ENCODE measurements around the gene SLC4A9. TPM values are rescaled to one million over a fixed set of nuclear protein-coding genes. Genes with fewer than 3 reads are reported as not detected.

The SLC4A9 gene
- total RNA-seq (ENCODE audit: unreplicated experiment): 0.23 TPM
- long read RNA-seq: 0 reads

- TF ChIP-seq CTCF (IDR thresholded peaks at IDR 0.05; ENCODE audit: unreplicated experiment): no peak
- H3K4me3 Mint-ChIP-seq (ENCODE audit: unreplicated experiment): no peak within 1 kb of the TSS
- H3K9me3 Mint-ChIP-seq (ENCODE audit: unreplicated experiment): no peaks in the 10 kb centered on the region
- H3K27ac Mint-ChIP-seq (ENCODE audit: unreplicated experiment): no peak within 1 kb of the TSS
- no peaks in the 10 kb centered on the region for H3K4me1 Mint-ChIP-seq (ENCODE audit: unreplicated experiment)
- peaks cover 7% of the 10 kb centered on the region for H3K27me3 Mint-ChIP-seq (ENCODE audit: unreplicated experiment)
- DNase-seq (ENCODE audit: low spot score): no peak
- H3K36me3 Mint-ChIP-seq (ENCODE audit: low read depth, unreplicated experiment): no peaks in the 10 kb centered on the region
These were observed at the start of gene SLC4A9 for GRCh38 chr5:140360101-140360500. SLC4A9 (plus strand) TSS chr5:140360194; CDS start chr5:140360237, 43 bp downstream.

- Mint-ChIP-seq H3K4me1 (ENCODE audit: unreplicated experiment) (peaks cover 24% of the 10 kb centered on the region), H3K9me3 (ENCODE audit: unreplicated experiment) (no peaks in the 10 kb centered on the region), H3K27ac (ENCODE audit: unreplicated experiment) (no peak overlapping the region)
These were observed 49.6 kb upstream of the SLC4A9 start for GRCh38 chr5:140310434-140310833.

GRCh38 chr5:140311011-140311467 is 49.0 kb upstream of the SLC4A9 start:
- Mint-ChIP-seq H3K27me3 (ENCODE audit: unreplicated experiment) (peaks cover 3% of the 10 kb centered on the region), H3K4me3 (ENCODE audit: unreplicated experiment) (no peak overlapping the region), H3K27ac (ENCODE audit: unreplicated experiment) (no peak overlapping the region), H3K9me3 (ENCODE audit: unreplicated experiment) (no peaks in the 10 kb centered on the region), H3K4me1 (ENCODE audit: unreplicated experiment) (peaks cover 24% of the 10 kb centered on the region), H3K36me3 (ENCODE audit: low read depth, unreplicated experiment) (no peaks in the 10 kb centered on the region)
- TF ChIP-seq CTCF (IDR thresholded peaks at IDR 0.05; ENCODE audit: unreplicated experiment): no peak
- no peak for DNase-seq (ENCODE audit: low spot score)

More at GRCh38 chr5:140310434-140310833, 49.6 kb upstream of the SLC4A9 start:
- no peak for TF ChIP-seq CTCF (IDR thresholded peaks at IDR 0.05; ENCODE audit: unreplicated experiment)
- Mint-ChIP-seq H3K27me3 (ENCODE audit: unreplicated experiment) (peaks cover 3% of the 10 kb centered on the region), H3K36me3 (ENCODE audit: low read depth, unreplicated experiment) (no peaks in the 10 kb centered on the region), H3K4me3 (ENCODE audit: unreplicated experiment) (no peak overlapping the region)
- no peak for DNase-seq (ENCODE audit: low spot score)

- H3K9me3 Mint-ChIP-seq (ENCODE audit: unreplicated experiment): no peaks in the 10 kb centered on the region
- peak overlapping the region; percentile 29 for H3K4me3 Mint-ChIP-seq (ENCODE audit: unreplicated experiment)
- no peak for TF ChIP-seq CTCF (IDR thresholded peaks at IDR 0.05; ENCODE audit: unreplicated experiment)
- H3K4me1 Mint-ChIP-seq (ENCODE audit: unreplicated experiment): peaks cover 21% of the 10 kb centered on the region
- peaks cover 3% of the 10 kb centered on the region for H3K27me3 Mint-ChIP-seq (ENCODE audit: unreplicated experiment)
- peak overlapping the region; percentile 67 for H3K27ac Mint-ChIP-seq (ENCODE audit: unreplicated experiment)
- no peaks in the 10 kb centered on the region for H3K36me3 Mint-ChIP-seq (ENCODE audit: low read depth, unreplicated experiment)
- DNase-seq (ENCODE audit: low spot score): no peak
These were observed 47.8 kb upstream of the SLC4A9 start for GRCh38 chr5:140312067-140312790.

GRCh38 chr5:140312791-140313189 is 47.2 kb upstream of the SLC4A9 start:
- DNase-seq (ENCODE audit: low spot score): no peak
- Mint-ChIP-seq H3K4me1 (ENCODE audit: unreplicated experiment) (peaks cover 21% of the 10 kb centered on the region), H3K4me3 (ENCODE audit: unreplicated experiment) (no peak overlapping the region), H3K9me3 (ENCODE audit: unreplicated experiment) (no peaks in the 10 kb centered on the region), H3K36me3 (ENCODE audit: low read depth, unreplicated experiment) (no peaks in the 10 kb centered on the region), H3K27ac (ENCODE audit: unreplicated experiment) (peak overlapping the region; percentile 67), H3K27me3 (ENCODE audit: unreplicated experiment) (peaks cover 3% of the 10 kb centered on the region)
- no peak for TF ChIP-seq CTCF (IDR thresholded peaks at IDR 0.05; ENCODE audit: unreplicated experiment)

Data from endothelial cell (in vitro differentiated cells).